ENCODE data around the gene LRRC17. TPM values are rescaled to one million over a fixed set of nuclear protein-coding genes. Genes with fewer than 3 reads are reported as not detected.

LRRC17 gene
- total RNA-seq, 1 donor from 2014 or later: 35.8 TPM

DNA sequence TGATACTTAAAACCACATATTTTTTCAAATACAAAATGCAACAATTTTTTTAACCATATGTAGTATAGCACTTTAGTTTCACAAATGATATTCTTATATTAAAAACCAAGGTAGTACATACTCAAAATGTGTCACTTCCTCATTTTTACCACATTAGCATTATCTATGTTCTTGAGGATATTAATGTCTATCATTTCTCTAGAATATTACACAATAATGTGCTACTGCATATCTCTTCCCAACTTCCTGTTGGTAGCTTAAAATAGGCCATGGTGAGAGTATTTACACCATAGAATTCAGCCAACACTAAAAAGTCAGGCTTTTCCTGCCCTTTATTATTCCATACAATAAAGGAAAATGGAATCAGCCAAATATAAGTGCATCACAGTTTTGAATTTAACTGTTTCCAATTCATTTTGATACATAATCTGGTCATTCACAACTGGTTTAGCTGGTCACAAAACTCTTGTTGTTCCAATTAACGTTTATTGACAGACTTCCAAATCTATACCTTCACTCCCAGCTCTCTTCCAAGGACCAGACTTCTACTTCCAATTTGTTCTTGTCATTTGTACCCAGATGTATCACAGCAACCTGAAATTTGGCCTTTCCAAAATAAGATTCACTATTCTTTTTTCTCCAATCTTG is 20.0 kb upstream of the LRRC17 start:
- no peaks in the 10 kb centered on the region for H3K27me3 Mint-ChIP-seq (ENCODE audit: low read depth)
- no peak overlapping the region for H3K4me3 Mint-ChIP-seq
- no peaks in the 10 kb centered on the region for H3K9me3 Mint-ChIP-seq
- no peaks in the 10 kb centered on the region for H3K4me1 Mint-ChIP-seq
- no peak for DNase-seq (ENCODE audit: low read depth, low spot score)
- TF ChIP-seq CTCF (conservative IDR thresholded peaks at IDR 0.05): no peak
- no peak overlapping the region for H3K27ac Mint-ChIP-seq (ENCODE audit: unreplicated experiment)
- no peaks in the 10 kb centered on the region for H3K36me3 Mint-ChIP-seq (ENCODE audit: low read depth)

DNA sequence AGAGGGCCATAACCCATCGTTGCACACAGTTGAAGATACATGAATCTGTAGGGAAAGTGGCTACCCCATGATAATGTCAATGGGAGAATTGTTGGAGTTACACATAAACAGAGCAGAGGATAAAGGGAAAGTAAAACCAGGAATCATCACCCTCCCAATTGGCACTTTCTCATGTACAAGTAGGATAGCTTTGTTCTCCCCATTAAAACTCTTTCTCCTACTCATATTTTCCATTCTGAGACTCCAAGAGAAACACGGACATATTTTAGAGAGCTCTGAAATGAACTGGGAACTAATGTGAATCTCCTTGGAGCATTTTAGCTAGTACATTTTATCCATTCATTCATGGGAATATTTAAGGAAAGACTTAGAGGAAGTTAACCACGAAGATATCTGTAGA is 17.2 kb upstream of the LRRC17 start:
- DNase-seq (ENCODE audit: low read depth, low spot score): no peak
- no peaks in the 10 kb centered on the region for H3K9me3 Mint-ChIP-seq
- no peaks in the 10 kb centered on the region for H3K27me3 Mint-ChIP-seq (ENCODE audit: low read depth)
- H3K27ac Mint-ChIP-seq (ENCODE audit: unreplicated experiment): no peak overlapping the region
- no peaks in the 10 kb centered on the region for H3K36me3 Mint-ChIP-seq (ENCODE audit: low read depth)
- no peak overlapping the region for H3K4me3 Mint-ChIP-seq
- no peak for TF ChIP-seq CTCF (conservative IDR thresholded peaks at IDR 0.05)
- no peaks in the 10 kb centered on the region for H3K4me1 Mint-ChIP-seq

DNA sequence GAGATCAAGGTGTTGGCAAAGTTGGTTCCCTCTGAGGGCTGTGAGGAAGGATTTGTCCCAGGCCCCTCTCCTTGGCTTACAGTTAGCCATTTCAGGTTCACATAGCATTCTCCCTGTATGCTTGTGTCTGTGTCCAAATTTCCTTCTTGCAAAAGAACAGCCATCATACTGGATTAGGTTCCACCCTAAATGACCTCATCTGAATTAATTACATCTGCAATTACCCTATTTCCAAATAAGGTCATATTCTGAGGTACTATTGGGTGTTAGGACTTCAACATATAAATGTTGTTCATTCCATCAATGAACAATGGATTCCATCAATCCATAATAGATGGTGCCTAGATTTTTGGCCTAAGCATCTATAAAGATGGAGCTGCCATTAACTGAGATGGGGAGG is 16.2 kb upstream of the LRRC17 start:
- H3K4me3 Mint-ChIP-seq: no peak overlapping the region
- no peaks in the 10 kb centered on the region for H3K9me3 Mint-ChIP-seq
- H3K36me3 Mint-ChIP-seq (ENCODE audit: low read depth): no peaks in the 10 kb centered on the region
- no peaks in the 10 kb centered on the region for H3K4me1 Mint-ChIP-seq
- H3K27ac Mint-ChIP-seq (ENCODE audit: unreplicated experiment): no peak overlapping the region
- H3K27me3 Mint-ChIP-seq (ENCODE audit: low read depth): no peaks in the 10 kb centered on the region
- no peak for DNase-seq (ENCODE audit: low read depth, low spot score)
- no peak for TF ChIP-seq CTCF (conservative IDR thresholded peaks at IDR 0.05)

- Mint-ChIP-seq H3K9me3 (no peaks in the 10 kb centered on the region), H3K27me3 (ENCODE audit: low read depth) (no peaks in the 10 kb centered on the region), H3K27ac (ENCODE audit: unreplicated experiment) (no peak overlapping the region), H3K4me1 (no peaks in the 10 kb centered on the region), H3K36me3 (ENCODE audit: low read depth) (no peaks in the 10 kb centered on the region), H3K4me3 (no peak overlapping the region)
- TF ChIP-seq CTCF (conservative IDR thresholded peaks at IDR 0.05): no peak
- DNase-seq (ENCODE audit: low read depth, low spot score): no peak
Observed at GRCh38 chr7:102897211-102897631, 15.6 kb upstream of the LRRC17 start.

DNA sequence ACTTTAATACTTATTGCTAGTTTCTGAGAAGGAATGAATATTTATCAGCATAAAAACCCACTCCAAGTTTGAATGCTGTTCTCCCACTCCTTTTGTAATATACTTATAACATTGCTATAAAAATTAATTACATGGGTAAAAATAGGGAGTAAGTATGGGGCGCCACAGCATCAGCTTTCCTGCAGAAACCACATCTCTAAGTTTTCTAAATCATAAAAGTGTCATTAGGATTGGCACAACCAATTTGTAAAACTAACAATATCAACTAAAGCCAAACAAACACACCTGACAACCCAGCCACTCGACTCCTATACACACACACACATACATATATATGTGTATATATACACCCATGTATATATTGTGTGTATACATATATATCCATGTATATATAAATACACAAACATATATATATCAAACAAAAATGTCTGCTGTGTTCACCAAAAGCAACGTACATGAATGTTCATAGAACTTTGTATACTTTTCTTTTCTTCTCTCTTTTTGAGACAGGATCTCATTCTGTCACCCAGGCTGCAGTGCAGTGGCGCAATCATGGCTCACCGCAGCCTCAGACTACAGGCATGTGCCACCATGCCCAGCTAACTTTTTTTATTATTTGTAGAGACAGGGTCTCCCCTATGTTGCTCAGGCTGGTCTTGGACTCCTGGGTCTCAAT is 14.8 kb upstream of the LRRC17 start:
- H3K27me3 Mint-ChIP-seq (ENCODE audit: low read depth): no peaks in the 10 kb centered on the region
- no peak overlapping the region for H3K4me3 Mint-ChIP-seq
- no peak overlapping the region for H3K27ac Mint-ChIP-seq (ENCODE audit: unreplicated experiment)
- TF ChIP-seq CTCF (conservative IDR thresholded peaks at IDR 0.05): no peak
- no peaks in the 10 kb centered on the region for H3K4me1 Mint-ChIP-seq
- H3K36me3 Mint-ChIP-seq (ENCODE audit: low read depth): no peaks in the 10 kb centered on the region
- H3K9me3 Mint-ChIP-seq: no peaks in the 10 kb centered on the region
- DNase-seq (ENCODE audit: low read depth, low spot score): no peak

Measured in neural crest cell (in vitro differentiated cells).